Measurements from ENCODE around the gene CEBPE.

Gene CEBPE

DNA sequence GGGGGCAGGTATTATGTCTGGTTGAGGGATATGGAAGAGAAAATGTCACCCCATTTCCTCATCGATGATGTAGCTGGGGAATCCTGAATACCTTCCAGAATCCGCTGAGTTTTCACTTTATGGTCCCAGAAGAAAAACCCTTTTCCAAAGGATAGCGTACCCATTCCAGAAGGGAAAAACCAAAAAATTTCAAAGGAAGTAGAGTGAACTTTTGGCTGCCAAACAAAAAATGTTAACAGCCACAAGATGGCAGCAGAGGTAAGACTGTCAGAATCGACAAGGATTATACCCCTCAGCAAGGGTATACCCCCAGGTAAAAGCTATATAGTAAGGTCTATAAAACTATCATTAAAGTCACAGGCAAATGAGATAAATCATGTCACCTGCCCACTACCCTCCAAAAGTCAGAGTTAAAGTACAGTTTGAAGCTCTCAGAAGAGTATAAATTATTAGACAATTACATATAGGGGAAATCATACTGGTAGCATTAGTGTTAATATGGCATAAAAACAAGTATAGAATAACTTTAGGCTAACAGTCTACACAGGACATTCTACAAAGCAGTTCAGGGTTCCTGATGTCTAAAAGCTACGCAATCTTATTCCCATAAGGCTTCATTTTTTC lies 42.2 kb downstream of the CEBPE start:
- DNase-seq (ENCODE audit: low read depth): peak; percentile 55

DNA sequence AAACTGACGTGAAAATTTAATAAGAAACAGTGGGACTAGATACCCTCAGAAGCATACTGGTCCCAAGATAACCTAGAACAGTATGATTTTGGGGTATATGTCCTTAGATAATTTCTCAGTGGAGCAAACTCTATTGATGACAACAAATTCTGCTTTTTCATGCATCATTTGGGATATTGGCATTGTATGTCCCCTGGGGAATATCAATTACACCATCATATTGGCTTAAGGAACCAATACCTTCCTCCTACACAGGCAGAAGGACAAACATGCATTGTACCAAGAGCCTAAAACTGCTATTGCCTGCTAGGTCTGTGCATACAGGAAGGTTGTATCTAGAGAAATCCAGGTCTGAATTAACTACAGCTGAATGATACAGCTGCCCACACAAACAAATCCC lies 44.1 kb downstream of the CEBPE start:
- DNase-seq (ENCODE audit: low read depth): no peak

DNA sequence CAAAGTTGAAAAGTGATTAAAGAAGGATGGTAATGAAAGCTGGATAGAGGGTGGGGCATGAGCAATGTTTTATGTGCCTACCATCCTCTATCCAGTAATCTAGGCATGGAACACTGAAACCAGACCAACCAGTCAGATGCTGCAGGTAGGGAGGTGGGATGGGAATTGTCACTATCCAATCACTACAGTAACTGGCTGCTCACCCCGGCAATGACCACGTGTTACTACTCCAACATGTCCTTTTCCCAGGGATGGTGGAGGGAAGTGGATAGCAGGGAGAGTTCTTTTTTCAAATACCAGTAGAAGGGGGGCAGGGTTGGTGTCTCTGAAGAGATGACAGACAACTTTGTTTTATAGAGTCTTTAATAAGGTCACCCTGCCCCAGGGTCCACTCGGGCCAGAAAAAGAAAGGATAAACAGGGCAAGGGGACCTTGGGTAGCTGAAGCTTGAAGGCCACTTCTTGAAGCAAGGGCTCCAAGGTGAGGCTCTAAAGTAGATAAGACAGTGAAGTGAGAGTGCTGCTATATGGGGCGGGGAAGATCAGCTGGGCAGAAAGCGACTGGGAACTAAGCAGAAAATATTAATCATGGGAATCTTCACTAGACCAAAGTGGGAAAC lies 47.0 kb downstream of the CEBPE start:
- peak; percentile 33 for DNase-seq (ENCODE audit: low read depth)

DNA sequence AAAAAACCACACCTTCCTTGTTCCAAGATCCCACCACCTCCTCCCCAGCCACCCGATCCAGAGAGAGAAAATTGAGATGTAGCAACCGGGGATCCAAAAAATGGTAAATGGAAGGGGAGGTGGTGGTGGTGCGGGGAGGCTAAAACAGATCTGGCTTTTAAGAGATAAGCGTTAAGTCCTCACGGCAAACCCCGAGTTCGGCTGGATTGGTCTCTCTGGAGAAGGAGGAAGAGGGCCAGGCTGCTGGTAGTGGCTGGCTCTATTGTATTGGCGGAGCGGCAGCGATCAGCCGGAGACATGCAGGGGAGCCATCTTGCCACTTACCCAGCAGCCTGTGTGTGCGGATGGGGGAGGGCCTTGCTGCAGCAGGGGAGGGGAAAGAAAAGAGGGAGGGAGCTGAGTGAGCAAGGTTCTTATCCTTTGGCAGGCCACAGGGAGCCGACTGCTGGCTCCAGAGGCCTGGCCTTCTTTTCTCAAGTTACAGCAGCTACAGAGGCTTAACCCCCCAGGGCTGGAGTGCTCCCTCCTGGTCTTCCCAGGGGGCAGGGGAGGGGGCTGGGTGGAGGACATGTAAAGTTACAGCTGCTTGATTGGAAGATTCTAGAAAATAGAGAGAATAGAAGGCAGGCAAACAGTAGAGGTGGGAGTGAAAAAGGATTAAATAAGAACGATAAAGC lies 47.7 kb downstream of the CEBPE start:
- DNase-seq (ENCODE audit: low read depth): peak; percentile 93

DNA sequence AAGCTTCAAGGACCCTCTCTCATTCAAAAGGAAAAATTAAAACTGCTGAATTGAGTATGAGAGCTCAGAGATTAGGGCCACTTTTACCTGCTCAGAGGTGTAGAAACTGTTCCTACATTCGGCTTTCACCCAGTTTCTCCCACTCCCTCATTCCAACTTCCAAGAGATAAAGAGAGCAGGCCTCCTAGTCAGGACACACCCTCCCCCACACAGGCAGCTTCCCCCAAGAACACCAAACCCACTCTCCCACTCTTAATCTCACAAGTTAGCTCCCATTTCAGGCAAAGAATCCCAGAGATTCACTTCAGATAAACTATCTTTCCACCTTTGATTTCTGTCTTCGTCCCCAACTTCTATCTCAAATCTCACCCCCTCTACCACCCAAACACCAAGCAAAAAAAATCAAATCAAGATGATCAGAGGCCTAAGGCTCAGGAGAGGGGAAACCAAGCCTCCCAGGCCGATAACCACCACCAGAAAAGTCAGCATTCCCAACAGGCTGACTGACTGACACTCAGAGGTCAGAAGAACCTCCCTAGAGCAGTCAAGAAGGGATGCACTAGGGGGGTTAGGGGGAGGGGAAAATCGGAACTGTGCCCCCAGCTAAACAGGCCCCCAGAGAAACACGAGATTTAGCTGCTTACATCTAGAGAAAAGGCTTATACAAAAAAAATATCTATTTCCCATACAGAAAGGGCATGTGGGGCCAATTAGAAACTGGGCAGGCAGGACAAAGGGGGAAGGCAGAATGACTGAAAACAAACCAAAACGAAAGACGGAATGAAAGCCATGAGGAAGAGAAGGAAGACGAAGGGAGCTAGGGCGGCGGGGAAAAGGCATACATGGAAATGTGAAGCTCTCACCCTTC lies 48.6 kb downstream of the CEBPE start:
- peak; percentile 28 for DNase-seq (ENCODE audit: low read depth)

DNA sequence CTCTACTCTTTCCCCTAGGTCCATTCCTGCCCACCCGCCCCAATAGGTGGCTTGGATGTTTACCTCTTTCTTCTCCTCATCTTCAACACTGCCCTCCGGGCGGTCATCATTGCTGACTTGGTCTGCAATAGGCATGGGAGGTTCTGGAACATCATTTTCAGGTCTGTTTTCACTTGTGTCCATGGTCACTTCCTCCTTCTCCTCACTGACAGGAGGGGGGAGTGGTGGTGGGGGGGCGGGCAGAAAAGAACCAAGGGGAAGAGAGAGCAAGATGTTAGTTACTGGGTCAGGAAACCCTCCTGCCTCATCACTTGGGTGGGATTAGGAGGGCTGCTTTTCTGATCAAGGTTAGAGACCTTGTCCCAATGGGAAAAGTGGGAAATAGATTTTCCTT lies 49.6 kb downstream of the CEBPE start:
- DNase-seq (ENCODE audit: low read depth): no peak

DNA sequence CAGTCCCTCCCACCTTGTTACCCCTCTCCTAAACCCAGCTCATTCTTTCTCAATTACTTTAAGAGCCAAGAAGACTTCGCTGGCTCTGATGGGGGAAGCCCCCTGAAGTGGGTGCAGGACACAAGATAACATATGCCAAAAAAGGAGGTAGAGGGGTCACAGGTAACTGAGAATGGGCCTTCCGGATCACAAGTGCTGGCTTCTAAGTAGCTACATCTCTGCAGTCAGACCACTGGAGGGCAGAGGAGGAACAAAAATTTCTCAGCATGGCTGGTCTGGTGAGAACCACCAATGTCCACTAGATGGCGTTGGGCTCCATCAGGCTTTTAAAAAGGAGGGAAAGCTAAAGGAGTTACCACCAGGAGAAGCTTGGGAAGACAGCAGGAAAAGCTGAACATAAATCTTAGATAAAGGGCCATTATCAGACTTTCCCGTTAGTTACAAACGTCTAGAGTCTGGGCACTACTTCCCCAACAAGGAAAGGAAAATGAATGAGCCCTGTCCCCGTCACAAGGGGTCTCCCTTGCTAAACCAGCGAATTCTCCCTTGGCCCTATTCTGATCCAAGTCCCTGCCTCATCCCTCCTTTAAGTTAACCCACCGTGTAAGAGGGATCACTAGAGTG lies 50.2 kb downstream of the CEBPE start:
- DNase-seq (ENCODE audit: low read depth): peak; percentile 93

DNA sequence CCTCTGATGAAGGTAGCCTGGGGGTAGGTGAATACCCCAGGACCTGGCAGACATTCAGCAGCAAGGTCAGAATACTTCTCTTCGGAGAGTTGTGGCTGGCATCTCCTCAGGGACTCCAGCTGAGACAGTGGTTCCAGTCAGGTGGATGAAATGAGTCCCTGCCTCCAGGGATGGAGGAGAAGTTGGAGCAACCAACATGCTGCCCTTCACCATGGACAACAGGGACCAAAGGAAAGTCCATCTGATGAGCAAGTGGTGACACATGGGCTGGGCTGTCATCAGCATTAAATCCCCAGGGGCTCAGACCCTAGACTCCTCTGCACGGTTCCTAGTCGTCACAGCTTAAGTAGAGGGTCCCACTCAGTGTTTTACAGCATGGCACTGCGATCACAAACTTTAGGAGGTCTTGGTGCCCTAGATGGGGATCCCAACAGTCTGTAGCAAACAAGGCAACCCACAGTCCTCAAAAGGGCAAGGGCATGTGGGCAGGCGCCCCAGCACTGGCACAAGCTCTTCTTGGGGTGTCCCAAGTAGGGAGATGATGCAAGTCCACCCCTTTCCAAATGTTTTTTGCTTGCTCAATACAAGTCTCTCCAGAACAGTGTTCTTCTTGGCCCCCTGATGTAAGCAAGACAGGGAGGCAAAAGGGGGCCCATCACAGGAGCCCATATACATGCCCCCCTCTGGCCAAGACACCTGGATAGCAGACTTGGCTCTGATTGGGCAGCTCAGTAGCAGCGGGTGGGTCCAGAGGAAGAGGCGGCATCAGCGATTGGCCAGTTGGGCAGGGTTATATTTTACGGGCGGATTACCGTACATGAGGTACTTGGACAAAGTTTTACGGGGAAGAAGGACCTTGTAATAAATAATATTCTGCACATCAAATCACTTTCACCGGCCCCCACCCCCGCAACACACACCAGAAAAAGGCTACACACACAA lies 50.9 kb downstream of the CEBPE start:
- peak; percentile 18 for DNase-seq (ENCODE audit: low read depth)
